Trophoblast cell (in vitro differentiated cells and primary cell): ENCODE data around the gene ACTC1.

ENCODE experiments used
- DNase-seq, 2 donors: peaks; one replicate each; pipeline ENCODE4 v3.0.0-alpha.2; 2016
- H2AFZ ChIP-seq: 2 replicates; pipeline ENCODE4 v1.6.1; 2013; ENCODE audit warnings: low read length, moderate library complexity, mild to moderate bottlenecking; ENCODE audit not compliant: insufficient read depth, poor library complexity
- H2AK5ac ChIP-seq: 2 replicates; pipeline ENCODE4 v1.6.1; 2013; ENCODE audit warnings: mild to moderate bottlenecking, low read length
- H2BK120ac ChIP-seq: 2 replicates; pipeline ENCODE4 v1.6.1; 2013; ENCODE audit warnings: low read length, mild to moderate bottlenecking, moderate library complexity; ENCODE audit not compliant: insufficient read depth, poor library complexity
- H2BK12ac ChIP-seq: 2 replicates; pipeline ENCODE4 v1.6.1; 2013; ENCODE audit warnings: mild to moderate bottlenecking, low read length, moderate library complexity
- H2BK5ac ChIP-seq: 2 replicates; pipeline ENCODE4 v1.6.1; 2013; ENCODE audit warnings: low read length, low read depth, moderate library complexity, mild to moderate bottlenecking; ENCODE audit not compliant: poor library complexity
- H3K14ac ChIP-seq: 2 replicates; pipeline ENCODE4 v1.6.1; 2013; ENCODE audit warnings: mild to moderate bottlenecking, low read length
- H3K18ac ChIP-seq: 2 replicates; pipeline ENCODE4 v1.6.1; 2013; ENCODE audit warnings: mild to moderate bottlenecking, low read length
- H3K23ac ChIP-seq: 2 replicates; pipeline ENCODE4 v1.6.1; 2013; ENCODE audit warnings: low read length
- H3K27ac ChIP-seq: 2 replicates; pipeline ENCODE4 v1.5.1; 2013; ENCODE audit warnings: low read depth, mild to moderate bottlenecking, inconsistent platforms, low read length, moderate library complexity
- H3K27me3 ChIP-seq: 2 replicates; pipeline ENCODE4 v1.6.1; 2013; ENCODE audit warnings: inconsistent platforms, mild to moderate bottlenecking, low read length, moderate library complexity; ENCODE audit not compliant: insufficient read depth
- H3K36me3 ChIP-seq, 2 experiments: 1 replicate in 1 of 2; 2 replicates in 1 of 2; pipeline ENCODE4 v1.6.1; 2013; ENCODE audit warnings: low read length in 2 of 2, mild to moderate bottlenecking in 2 of 2, moderate library complexity in 1 of 2; ENCODE audit not compliant: insufficient read depth in 2 of 2, control insufficient read depth in 1 of 2
- H3K4ac ChIP-seq: 2 replicates; pipeline ENCODE4 v1.6.1; 2013; ENCODE audit warnings: low read depth, mild to moderate bottlenecking, low read length, moderate library complexity
- H3K4me1 ChIP-seq, 2 experiments: 1 replicate in 1 of 2; 2 replicates in 1 of 2; pipeline ENCODE4 v1.6.1; 2013; ENCODE audit warnings: low read length in 2 of 2, mild to moderate bottlenecking in 2 of 2, moderate library complexity in 1 of 2; ENCODE audit not compliant: insufficient read depth in 2 of 2, control insufficient read depth in 1 of 2
- H3K4me2 ChIP-seq: 2 replicates; pipeline ENCODE4 v1.6.1; 2013; ENCODE audit warnings: inconsistent platforms, mild to moderate bottlenecking, low read length, moderate library complexity
- H3K4me3 ChIP-seq: 2 replicates; pipeline ENCODE4 v1.5.1; 2013; ENCODE audit warnings: mild to moderate bottlenecking, low read depth, low read length, inconsistent platforms
- H3K79me1 ChIP-seq: one replicate; pipeline ENCODE4 v1.6.1; 2013; ENCODE audit warnings: low read length
- H3K79me2 ChIP-seq: 2 replicates; pipeline ENCODE4 v1.6.1; 2013; ENCODE audit warnings: low read length, mild to moderate bottlenecking; ENCODE audit not compliant: control insufficient read depth, insufficient read depth, poor library complexity
- H3K9ac ChIP-seq: 2 replicates; pipeline ENCODE4 v1.6.1; 2013; ENCODE audit warnings: mild to moderate bottlenecking, low read length
- H3K9me3 ChIP-seq: 2 replicates; pipeline ENCODE4 v1.6.1; 2013; ENCODE audit warnings: low read depth, mild to moderate bottlenecking, control low read depth, inconsistent platforms, low read length; ENCODE audit not compliant: insufficient read depth
- H4K12ac ChIP-seq: 2 replicates; pipeline ENCODE4 v1.6.1; 2013; ENCODE audit warnings: low read depth, mild to moderate bottlenecking, low read length, moderate library complexity
- H4K8ac ChIP-seq: 2 replicates; pipeline ENCODE4 v1.6.1; 2013; ENCODE audit warnings: low read depth, mild to moderate bottlenecking, low read length, moderate library complexity
- H4K91ac ChIP-seq: one replicate; pipeline ENCODE4 v1.6.1; 2013; ENCODE audit warnings: low read depth, mild to moderate bottlenecking, low read length, moderate library complexity
- WGBS: extraction: QIAGEN DNeasy Blood & Tissue Kit; methylation state at CpG from one replicate; pipeline ENCODE4 v1.1.7; 2013; ENCODE audit warnings: missing lambda C conversion rate; ENCODE audit not compliant: insufficient read length, insufficient coverage; ENCODE audit errors: extremely low coverage; 5-methylcytosine and 5-hydroxymethylcytosine counted together

Gene ACTC1

DNA sequence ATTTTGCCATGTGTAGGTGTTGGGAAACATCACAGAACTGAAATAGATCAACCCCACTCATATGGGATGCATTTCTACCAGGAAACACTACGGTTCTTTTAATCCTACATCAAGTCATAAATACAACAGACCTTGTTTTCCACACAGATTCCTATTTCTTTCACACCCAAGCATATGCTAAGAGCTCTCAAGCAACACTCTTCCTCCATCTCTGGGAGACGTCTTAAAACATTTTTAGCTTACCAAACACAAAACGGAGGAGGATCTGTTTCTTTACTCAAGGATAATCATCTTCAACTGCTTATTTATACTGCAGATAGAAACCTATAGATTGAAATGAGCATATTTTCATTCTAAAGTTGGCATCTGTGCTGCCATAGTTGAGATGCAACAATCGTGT is 45.7 kb downstream of the ACTC1 start:
- Histone ChIP-seq H3K27ac (no peak overlapping the region), H3K36me3 (no peaks in the 10 kb centered on the region), H3K9me3 (peaks cover 2% of the 10 kb centered on the region), H3K4me3 (no peak overlapping the region), H4K91ac (no peak overlapping the region), H3K9ac (no peak overlapping the region), H3K14ac (no peak overlapping the region), H3K4me1 (peaks cover 0 to 7% of the 10 kb centered on the region in 2 experiments), H3K79me2 (peaks cover 2% of the 10 kb centered on the region), H2BK120ac (no peak overlapping the region), H3K18ac (no peak overlapping the region), H2AFZ (no peak overlapping the region), H3K79me1 (no peaks in the 10 kb centered on the region), H2AK5ac (no peak overlapping the region), H3K4me2 (no peak overlapping the region), H4K12ac (no peak overlapping the region), H2BK12ac (no peak overlapping the region), H4K8ac (no peak overlapping the region), H3K23ac (no peak overlapping the region), H3K4ac (no peak overlapping the region), H2BK5ac (no peak overlapping the region), H3K27me3 (peaks cover 8% of the 10 kb centered on the region)
- no peak for DNase-seq
- WGBS, result no CpG with 5 or more reads among the region's 4 CpGs
